ENCODE results near the gene PPP1R9B. TPM values are rescaled to one million over a fixed set of nuclear protein-coding genes. Genes with fewer than 3 reads are reported as not detected.

Gene PPP1R9B
- total RNA-seq, 2 donors from 2014 or later: 24.1 to 34.6 TPM

DNA sequence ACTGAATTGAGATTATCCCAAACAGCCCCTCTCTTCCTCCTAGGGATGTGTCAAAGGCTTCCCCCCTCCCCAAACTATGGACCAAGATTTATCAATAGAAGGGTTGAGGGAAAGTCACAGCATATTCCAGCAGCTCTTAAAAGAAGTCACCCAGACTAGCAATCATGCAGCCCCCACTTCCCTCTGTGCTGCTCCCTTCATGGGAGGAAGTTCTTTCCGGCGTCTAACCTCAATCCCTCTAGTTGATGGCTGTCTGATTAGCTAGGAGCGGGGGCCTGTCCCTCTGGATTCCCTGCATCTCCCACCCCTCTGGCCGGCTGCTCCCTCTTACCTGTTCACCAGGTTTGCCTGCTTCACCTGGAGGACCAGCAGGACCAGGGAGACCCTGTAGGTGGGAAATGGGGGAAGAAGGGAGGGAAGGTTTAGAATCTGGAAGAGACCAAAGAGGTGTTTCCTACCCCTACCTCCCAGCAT lies 41.7 kb upstream of the PPP1R9B start:
- DNase-seq: no peak
- TF ChIP-seq, protein P1, sequence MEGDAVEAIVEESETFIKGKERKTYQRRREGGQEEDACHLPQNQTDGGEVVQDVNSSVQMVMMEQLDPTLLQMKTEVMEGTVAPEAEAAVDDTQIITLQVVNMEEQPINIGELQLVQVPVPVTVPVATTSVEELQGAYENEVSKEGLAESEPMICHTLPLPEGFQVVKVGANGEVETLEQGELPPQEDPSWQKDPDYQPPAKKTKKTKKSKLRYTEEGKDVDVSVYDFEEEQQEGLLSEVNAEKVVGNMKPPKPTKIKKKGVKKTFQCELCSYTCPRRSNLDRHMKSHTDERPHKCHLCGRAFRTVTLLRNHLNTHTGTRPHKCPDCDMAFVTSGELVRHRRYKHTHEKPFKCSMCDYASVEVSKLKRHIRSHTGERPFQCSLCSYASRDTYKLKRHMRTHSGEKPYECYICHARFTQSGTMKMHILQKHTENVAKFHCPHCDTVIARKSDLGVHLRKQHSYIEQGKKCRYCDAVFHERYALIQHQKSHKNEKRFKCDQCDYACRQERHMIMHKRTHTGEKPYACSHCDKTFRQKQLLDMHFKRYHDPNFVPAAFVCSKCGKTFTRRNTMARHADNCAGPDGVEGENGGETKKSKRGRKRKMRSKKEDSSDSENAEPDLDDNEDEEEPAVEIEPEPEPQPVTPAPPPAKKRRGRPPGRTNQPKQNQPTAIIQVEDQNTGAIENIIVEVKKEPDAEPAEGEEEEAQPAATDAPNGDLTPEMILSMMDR (conservative IDR thresholded peaks at IDR 0.05): no peak
- Mint-ChIP-seq H3K4me3 (no peak overlapping the region), H3K9me3 (no peaks in the 10 kb centered on the region), H3K27ac (no peak overlapping the region), H3K4me1 (no peaks in the 10 kb centered on the region), H3K36me3 (ENCODE audit: low read depth) (peaks cover 36% of the 10 kb centered on the region), H3K27me3 (ENCODE audit: insufficient read depth) (no peaks in the 10 kb centered on the region)
- H3K4me1 ChIP-seq (ENCODE audit: control insufficient read depth, insufficient read depth, low read length): no peaks in the 10 kb centered on the region
- H3K27me3 ChIP-seq (ENCODE audit: control insufficient read depth, insufficient read depth, low read length, poor library complexity, severe bottlenecking): no peaks in the 10 kb centered on the region
- H3K9ac ChIP-seq (ENCODE audit: extremely low read depth, low read length, poor library complexity, severe bottlenecking): no peak overlapping the region
- 85 to 88% methylated on average over 2 to 4 of the region's 4 CpGs for WGBS, 2 experiments (ENCODE audit: insufficient coverage in 1 of 2, insufficient read length in 1 of 2)
- no peak overlapping the region for H3K27ac ChIP-seq (ENCODE audit: low read depth, low read length)
- H3K36me3 ChIP-seq (ENCODE audit: control insufficient read depth, insufficient read depth, low read length): peaks cover 15% of the 10 kb centered on the region
- H3K9me3 ChIP-seq (ENCODE audit: control insufficient read depth, low read length): no peaks in the 10 kb centered on the region
- H3K4me3 ChIP-seq (ENCODE audit: low read length): no peak overlapping the region

DNA sequence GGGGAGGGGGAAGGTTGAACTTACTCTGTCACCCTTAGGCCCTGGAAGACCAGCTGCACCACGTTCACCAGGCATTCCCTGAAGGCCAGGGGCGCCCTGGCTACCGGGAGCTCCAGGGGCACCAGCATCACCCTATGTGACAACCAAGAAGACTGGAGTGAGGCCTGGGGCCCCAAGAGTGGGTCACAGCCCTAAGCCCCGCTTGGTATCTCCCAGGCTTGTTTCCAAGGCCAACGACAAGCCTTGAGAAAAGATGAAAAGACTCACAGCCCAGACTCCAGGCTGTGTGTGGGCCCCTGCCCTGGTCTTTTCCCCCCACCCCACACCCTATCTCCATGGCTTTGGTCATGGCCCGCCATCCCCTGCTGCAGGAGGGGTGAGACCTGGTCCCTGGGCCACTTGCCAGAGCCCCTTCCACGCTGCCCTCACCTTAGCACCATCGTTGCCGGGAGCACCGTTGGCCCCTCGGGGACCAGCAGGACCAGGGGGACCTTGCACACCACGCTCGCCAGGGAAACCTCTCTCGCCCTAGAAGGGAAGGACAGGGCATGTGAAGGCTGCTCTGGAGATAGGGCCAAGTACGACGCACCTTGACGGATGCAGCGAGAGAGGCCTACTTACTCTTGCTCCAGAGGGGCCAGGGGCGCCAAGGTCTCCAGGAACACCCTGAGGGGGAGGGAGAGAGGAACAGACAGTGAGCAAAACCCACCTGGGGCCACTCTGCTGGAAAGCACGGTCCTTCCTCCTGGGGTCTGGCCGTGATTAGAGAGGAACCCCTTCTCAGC lies 41.1 kb upstream of the PPP1R9B start:
- Mint-ChIP-seq H3K4me3 (no peak overlapping the region), H3K36me3 (ENCODE audit: low read depth) (peaks cover 37% of the 10 kb centered on the region), H3K4me1 (no peaks in the 10 kb centered on the region), H3K27ac (no peak overlapping the region), H3K9me3 (no peaks in the 10 kb centered on the region), H3K27me3 (ENCODE audit: insufficient read depth) (no peaks in the 10 kb centered on the region)
- DNase-seq: no peak
- no peak overlapping the region for H3K4me3 ChIP-seq (ENCODE audit: low read length)
- H3K36me3 ChIP-seq (ENCODE audit: control insufficient read depth, insufficient read depth, low read length): peaks cover 15% of the 10 kb centered on the region
- H3K27me3 ChIP-seq (ENCODE audit: control insufficient read depth, insufficient read depth, low read length, poor library complexity, severe bottlenecking): no peaks in the 10 kb centered on the region
- H3K9ac ChIP-seq (ENCODE audit: extremely low read depth, low read length, poor library complexity, severe bottlenecking): no peak overlapping the region
- H3K27ac ChIP-seq (ENCODE audit: low read depth, low read length): no peak overlapping the region
- TF ChIP-seq, protein P1 (conservative IDR thresholded peaks at IDR 0.05): no peak
- no peaks in the 10 kb centered on the region for H3K4me1 ChIP-seq (ENCODE audit: control insufficient read depth, insufficient read depth, low read length)
- WGBS, 2 experiments (ENCODE audit: insufficient coverage in 1 of 2, insufficient read length in 1 of 2): 83 to 88% methylated on average over 10 to 21 of the region's 21 CpGs
- H3K9me3 ChIP-seq (ENCODE audit: control insufficient read depth, low read length): no peaks in the 10 kb centered on the region

DNA sequence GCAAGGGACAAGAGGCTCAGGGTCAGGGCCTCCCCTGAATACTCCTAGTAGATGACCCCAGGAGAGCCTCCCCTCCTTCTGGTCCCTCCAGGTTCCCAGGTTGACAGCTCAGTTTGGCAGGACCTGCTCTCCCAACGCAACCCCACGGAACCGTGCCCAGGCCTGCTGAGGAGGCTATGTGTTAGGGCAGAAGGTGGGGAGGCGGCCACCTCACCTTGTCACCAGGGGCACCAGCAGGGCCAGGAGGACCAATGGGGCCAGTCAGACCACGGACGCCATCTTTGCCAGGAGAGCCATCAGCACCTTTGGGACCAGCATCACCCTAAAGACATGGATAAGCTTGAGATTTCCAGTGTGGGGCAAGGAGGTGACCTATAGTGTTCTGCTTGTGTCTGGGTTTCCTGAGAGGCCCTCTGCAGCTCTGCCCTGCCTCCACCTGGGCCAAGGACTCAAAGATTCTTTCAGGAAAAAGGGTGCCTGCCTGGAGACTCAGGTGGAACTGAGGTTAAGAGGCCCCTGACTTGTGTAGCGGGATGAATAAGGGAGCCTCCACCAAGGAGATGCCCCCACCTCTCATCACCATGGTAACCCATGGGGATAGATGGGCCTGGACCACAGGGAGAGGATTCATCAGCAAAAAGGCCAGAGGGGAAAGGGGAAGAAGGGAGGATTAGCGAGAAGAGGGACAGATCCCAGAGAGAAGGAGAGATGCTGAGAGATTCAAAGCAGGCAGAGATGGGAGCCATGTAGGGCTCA lies 40.3 kb upstream of the PPP1R9B start:
- no peaks in the 10 kb centered on the region for H3K4me1 ChIP-seq (ENCODE audit: control insufficient read depth, insufficient read depth, low read length)
- no peak overlapping the region for H3K4me3 ChIP-seq (ENCODE audit: low read length)
- H3K27ac ChIP-seq (ENCODE audit: low read depth, low read length): no peak overlapping the region
- H3K36me3 ChIP-seq (ENCODE audit: control insufficient read depth, insufficient read depth, low read length): peaks cover 15% of the 10 kb centered on the region
- no peaks in the 10 kb centered on the region for H3K9me3 ChIP-seq (ENCODE audit: control insufficient read depth, low read length)
- TF ChIP-seq, protein P1 (conservative IDR thresholded peaks at IDR 0.05): no peak
- no peak overlapping the region for H3K9ac ChIP-seq (ENCODE audit: extremely low read depth, low read length, poor library complexity, severe bottlenecking)
- H3K4me1 Mint-ChIP-seq: no peaks in the 10 kb centered on the region
- H3K27me3 Mint-ChIP-seq (ENCODE audit: insufficient read depth): no peaks in the 10 kb centered on the region
- 91 to 95% methylated on average over 7 to 8 of the region's 8 CpGs for WGBS, 2 experiments (ENCODE audit: insufficient coverage in 1 of 2, insufficient read length in 1 of 2)
- no peaks in the 10 kb centered on the region for H3K9me3 Mint-ChIP-seq
- no peak overlapping the region for H3K27ac Mint-ChIP-seq
- no peak overlapping the region for H3K4me3 Mint-ChIP-seq
- H3K36me3 Mint-ChIP-seq (ENCODE audit: low read depth): peaks cover 41% of the 10 kb centered on the region
- no peak for DNase-seq
- no peaks in the 10 kb centered on the region for H3K27me3 ChIP-seq (ENCODE audit: control insufficient read depth, insufficient read depth, low read length, poor library complexity, severe bottlenecking)
